ENCODE data around the gene SIX5. TPM values are rescaled to one million over a fixed set of nuclear protein-coding genes. Genes with fewer than 3 reads are reported as not detected.
"Not testable (repeated sequence)": the region's sequence is repeated elsewhere in the genome, so short reads cannot be mapped to it uniquely, and the experiment has no call there.

Gene SIX5
- total RNA-seq, 2 donors from 2014 or later: 11.0 to 15.8 TPM

- no peaks in the 10 kb centered on the region for H3K36me3 ChIP-seq
Observed at GRCh38 chr19:45754323-45754722, 14.7 kb downstream of the SIX5 start.

GRCh38 chr19:45753548-45753947 is 15.5 kb downstream of the SIX5 start:
- Histone ChIP-seq H3K4me1 (no peaks in the 10 kb centered on the region), H3K27ac (no peak overlapping the region), H3K36me3 (no peaks in the 10 kb centered on the region), H3K27me3 (no peaks in the 10 kb centered on the region), H3K9me3 (no peaks in the 10 kb centered on the region), H3K9ac (ENCODE audit: low read depth in 2 of 2, low read length in 2 of 2) (no peak overlapping the region), H3K4me3 (no peak overlapping the region)
- intact Hi-C loops (cut with DNase I): no loop called here
- TF ChIP-seq, protein P1, sequence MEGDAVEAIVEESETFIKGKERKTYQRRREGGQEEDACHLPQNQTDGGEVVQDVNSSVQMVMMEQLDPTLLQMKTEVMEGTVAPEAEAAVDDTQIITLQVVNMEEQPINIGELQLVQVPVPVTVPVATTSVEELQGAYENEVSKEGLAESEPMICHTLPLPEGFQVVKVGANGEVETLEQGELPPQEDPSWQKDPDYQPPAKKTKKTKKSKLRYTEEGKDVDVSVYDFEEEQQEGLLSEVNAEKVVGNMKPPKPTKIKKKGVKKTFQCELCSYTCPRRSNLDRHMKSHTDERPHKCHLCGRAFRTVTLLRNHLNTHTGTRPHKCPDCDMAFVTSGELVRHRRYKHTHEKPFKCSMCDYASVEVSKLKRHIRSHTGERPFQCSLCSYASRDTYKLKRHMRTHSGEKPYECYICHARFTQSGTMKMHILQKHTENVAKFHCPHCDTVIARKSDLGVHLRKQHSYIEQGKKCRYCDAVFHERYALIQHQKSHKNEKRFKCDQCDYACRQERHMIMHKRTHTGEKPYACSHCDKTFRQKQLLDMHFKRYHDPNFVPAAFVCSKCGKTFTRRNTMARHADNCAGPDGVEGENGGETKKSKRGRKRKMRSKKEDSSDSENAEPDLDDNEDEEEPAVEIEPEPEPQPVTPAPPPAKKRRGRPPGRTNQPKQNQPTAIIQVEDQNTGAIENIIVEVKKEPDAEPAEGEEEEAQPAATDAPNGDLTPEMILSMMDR (IDR thresholded peaks at IDR 0.05): no peak
- DNase-seq: no peak

More at GRCh38 chr19:45754323-45754722, 14.7 kb downstream of the SIX5 start:
- TF ChIP-seq, protein P1 (IDR thresholded peaks at IDR 0.05): no peak
- Histone ChIP-seq H3K4me3 (no peak overlapping the region), H3K9ac (ENCODE audit: low read depth in 2 of 2, low read length in 2 of 2) (no peak overlapping the region), H3K9me3 (no peaks in the 10 kb centered on the region), H3K27me3 (no peaks in the 10 kb centered on the region), H3K4me1 (no peaks in the 10 kb centered on the region), H3K27ac (no peak overlapping the region)
- intact Hi-C loops (cut with DNase I): no loop called here
- no peak for DNase-seq

DNA sequence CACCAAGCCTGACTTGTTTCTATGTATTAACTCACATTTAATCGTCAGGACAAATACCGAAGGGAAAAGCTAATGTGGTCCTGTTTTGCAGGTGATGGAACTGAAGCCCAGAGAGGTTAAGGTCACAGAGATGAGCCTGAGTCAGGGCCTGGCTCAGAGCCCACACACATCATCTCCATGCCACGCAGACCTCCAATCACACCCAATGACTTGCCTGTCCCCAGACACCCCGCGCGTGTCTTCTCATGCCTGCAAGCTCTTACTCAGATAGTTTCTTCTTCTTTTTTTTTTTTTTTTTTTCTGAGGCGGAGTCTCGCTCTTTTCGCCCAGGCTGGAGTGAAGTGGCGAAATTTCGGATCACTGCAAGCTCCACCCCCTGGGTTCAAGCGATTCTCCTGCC is 16.4 kb downstream of the SIX5 start:
- DNase-seq: no peak
- no peaks in the 10 kb centered on the region for H3K27me3 ChIP-seq
- TF ChIP-seq, protein P1 (IDR thresholded peaks at IDR 0.05): no peak
- no peaks in the 10 kb centered on the region for H3K36me3 ChIP-seq
- H3K4me3 ChIP-seq: no peak overlapping the region
- no peak overlapping the region for H3K27ac ChIP-seq
- H3K9ac ChIP-seq (ENCODE audit: low read depth in 2 of 2, low read length in 2 of 2): no peak overlapping the region
- no peaks in the 10 kb centered on the region for H3K9me3 ChIP-seq
- intact Hi-C loops (cut with DNase I): no loop called here
- H3K4me1 ChIP-seq: no peaks in the 10 kb centered on the region

DNA sequence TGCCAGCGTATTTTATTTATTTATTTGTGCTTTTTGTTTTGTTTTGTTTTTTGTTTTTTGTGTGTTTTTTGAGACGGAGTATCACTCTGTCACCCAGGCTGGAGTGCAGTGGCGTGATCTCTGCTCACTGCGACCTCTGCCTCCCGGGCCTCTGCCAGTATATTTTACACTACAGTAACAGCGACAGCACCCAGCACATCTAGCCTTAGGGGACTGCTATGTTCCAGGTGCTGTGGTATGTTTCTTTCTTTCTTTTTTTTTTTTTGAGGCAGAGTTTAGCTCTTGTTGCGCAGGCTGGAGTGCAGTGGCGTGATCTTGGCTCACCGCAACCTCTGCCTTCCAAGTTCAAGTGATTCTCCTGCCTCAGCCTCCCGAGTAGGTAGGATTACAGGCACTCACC is 17.6 kb downstream of the SIX5 start:
- DNase-seq; H3K9me3 ChIP-seq; H3K4me3 ChIP-seq; intact Hi-C loops (cut with DNase I); H3K27me3 ChIP-seq; H3K36me3 ChIP-seq; H3K27ac ChIP-seq; H3K4me1 ChIP-seq; H3K9ac ChIP-seq (ENCODE audit: low read depth in 2 of 2, low read length in 2 of 2): not testable (repeated sequence)

GRCh38 chr19:45747513-45747912 is 21.5 kb downstream of the SIX5 start:
- DNase-seq: no peak
- no peak overlapping the region for H3K27ac ChIP-seq
- H3K27me3 ChIP-seq: no peaks in the 10 kb centered on the region
- TF ChIP-seq, protein P1 (IDR thresholded peaks at IDR 0.05): no peak
- intact Hi-C loops (cut with DNase I): no loop called here
- no peaks in the 10 kb centered on the region for H3K9me3 ChIP-seq
- H3K9ac ChIP-seq (ENCODE audit: low read depth in 2 of 2, low read length in 2 of 2): no peak overlapping the region
- H3K4me1 ChIP-seq: no peaks in the 10 kb centered on the region
- H3K36me3 ChIP-seq: no peaks in the 10 kb centered on the region
- no peak overlapping the region for H3K4me3 ChIP-seq

DNA sequence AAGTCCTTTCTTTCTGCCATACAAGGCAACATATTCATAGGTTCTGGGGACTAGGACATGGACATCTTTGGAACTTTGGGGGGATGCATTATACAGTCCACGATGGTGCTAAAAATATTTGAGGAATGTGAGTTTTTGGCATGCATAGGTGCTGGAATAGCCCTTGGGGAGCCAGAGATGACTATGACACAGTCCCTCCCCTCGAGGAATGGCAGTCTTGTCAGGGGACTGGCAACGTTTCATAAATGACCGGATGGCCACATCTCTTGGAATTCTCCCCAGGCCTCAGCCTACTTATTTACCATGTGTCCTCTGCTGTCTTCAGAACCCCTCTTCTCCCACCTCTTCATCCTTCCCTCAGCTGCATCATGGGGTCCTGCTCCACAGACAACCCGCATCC is 22.2 kb downstream of the SIX5 start:
- intact Hi-C loops (cut with DNase I): no loop called here
- Histone ChIP-seq H3K4me1 (no peaks in the 10 kb centered on the region), H3K9ac (ENCODE audit: low read depth in 2 of 2, low read length in 2 of 2) (no peak overlapping the region), H3K9me3 (no peaks in the 10 kb centered on the region), H3K27ac (no peak overlapping the region), H3K36me3 (no peaks in the 10 kb centered on the region), H3K27me3 (no peaks in the 10 kb centered on the region), H3K4me3 (no peak overlapping the region)
- DNase-seq: no peak
- TF ChIP-seq, protein P1 (IDR thresholded peaks at IDR 0.05): no peak
